Measurements from ENCODE around the gene TARS3. TPM values are rescaled to one million over a fixed set of nuclear protein-coding genes. Genes with fewer than 3 reads are reported as not detected.

The TARS3 gene
- total and polyA plus RNA-seq, 7 donors = 2.3 to 31.9 (median 20.2) TPM

- Histone ChIP-seq H3K9me3 (no peaks in the 10 kb centered on the region), H3K27me3 (no peaks in the 10 kb centered on the region), H3K36me3 (peaks cover 0 to 69% (median 14%) of the 10 kb centered on the region in 4 donors), H3K4me1 (no peaks in the 10 kb centered on the region), H3K4me3 (no peak overlapping the region), H3K27ac (no peak overlapping the region)
- WGBS, 2 donors = 84 to 86% methylated on average over 5 of the region's 5 CpGs
- intact Hi-C loops (cut with DNase I) = no loop called here
- no peak for DNase-seq
- TF ChIP-seq EP300 (IDR thresholded peaks at IDR 0.05) = no peak
- TF ChIP-seq CTCF (IDR thresholded peaks at IDR 0.05) = no peak
- no peak for TF ChIP-seq POLR2AphosphoS5 (IDR thresholded peaks at IDR 0.05)
- TF ChIP-seq POLR2A (IDR thresholded peaks at IDR 0.05) = no peak
Measured at GRCh38 chr15:101675015-101675414, 49.3 kb downstream of the TARS3 start.

GRCh38 chr15:101672298-101672697, 52.0 kb downstream of the TARS3 start:
- no peaks in the 10 kb centered on the region for H3K9me3 ChIP-seq
- H3K4me3 ChIP-seq = no peak overlapping the region
- H3K4me1 ChIP-seq = no peaks in the 10 kb centered on the region
- WGBS, 2 donors = 90 to 94% methylated on average over 9 of the region's 9 CpGs
- H3K36me3 ChIP-seq = peaks cover 0 to 78% (median 16%) of the 10 kb centered on the region in 4 donors
- DNase-seq = no peak
- intact Hi-C loops (cut with DNase I) = no loop called here
- no peak overlapping the region for H3K27ac ChIP-seq
- H3K27me3 ChIP-seq = no peaks in the 10 kb centered on the region
- TF ChIP-seq POLR2AphosphoS5 (IDR thresholded peaks at IDR 0.05) = no peak
- TF ChIP-seq CTCF (IDR thresholded peaks at IDR 0.05) = no peak
- no peak for TF ChIP-seq EP300 (IDR thresholded peaks at IDR 0.05)
- TF ChIP-seq POLR2A (IDR thresholded peaks at IDR 0.05) = no peak

DNA sequence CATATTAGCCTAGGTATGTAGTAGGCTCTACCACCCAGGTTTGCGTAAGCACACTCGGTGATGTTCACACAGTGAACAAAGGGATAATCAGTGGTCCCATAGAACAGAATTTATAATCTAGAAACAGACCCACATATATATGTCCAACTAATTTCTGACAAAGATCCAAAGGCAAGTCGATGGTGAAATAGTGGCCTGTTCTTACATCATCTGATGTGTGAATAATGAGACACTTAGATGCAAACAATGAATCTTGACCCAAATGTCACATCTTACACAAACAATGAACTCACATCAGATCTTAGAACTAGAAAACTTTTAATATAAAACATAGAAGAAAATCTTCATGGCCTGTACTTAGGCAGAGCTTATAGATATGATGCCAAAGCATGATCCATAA, 54.5 kb downstream of the TARS3 start:
- 92 to 95% methylated on average over 3 of the region's 3 CpGs for WGBS, 2 donors
- no peaks in the 10 kb centered on the region for H3K4me1 ChIP-seq
- no peak overlapping the region for H3K4me3 ChIP-seq
- DNase-seq = no peak
- H3K36me3 ChIP-seq = peaks cover 0 to 65% (median 11%) of the 10 kb centered on the region in 4 donors
- H3K9me3 ChIP-seq = no peaks in the 10 kb centered on the region
- no peaks in the 10 kb centered on the region for H3K27me3 ChIP-seq
- H3K27ac ChIP-seq = no peak overlapping the region
- TF ChIP-seq EP300 (IDR thresholded peaks at IDR 0.05) (no peak), POLR2A (IDR thresholded peaks at IDR 0.05) (no peak), POLR2AphosphoS5 (IDR thresholded peaks at IDR 0.05) (no peak), CTCF (IDR thresholded peaks at IDR 0.05) (no peak)
- intact Hi-C loops (cut with DNase I) = no loop called here

DNA sequence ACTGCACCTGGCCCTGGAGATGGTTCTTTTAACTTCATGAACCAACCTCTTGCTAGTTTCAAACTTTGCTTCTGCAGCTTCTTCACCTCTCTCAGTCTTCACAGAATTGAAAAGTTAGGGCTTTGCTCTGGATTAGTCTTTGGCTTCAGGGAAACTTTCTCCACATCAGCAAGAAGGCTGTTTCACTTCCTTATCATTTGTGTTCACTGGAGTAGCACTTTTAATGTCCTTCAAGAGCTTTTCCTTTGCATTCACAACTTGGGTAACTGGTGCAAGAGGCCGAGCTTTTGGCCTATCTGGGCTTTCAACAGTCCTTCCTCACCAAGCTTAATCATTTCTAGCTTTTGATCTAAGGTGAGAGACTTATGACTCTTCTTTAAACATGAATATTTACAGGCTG, 56.4 kb downstream of the TARS3 start:
- 91 to 92% methylated on average over 1 of the region's 1 CpG for WGBS, 2 donors
- no peaks in the 10 kb centered on the region for H3K4me1 ChIP-seq
- TF ChIP-seq POLR2A (IDR thresholded peaks at IDR 0.05) (no peak), POLR2AphosphoS5 (IDR thresholded peaks at IDR 0.05) (no peak), CTCF (IDR thresholded peaks at IDR 0.05) (no peak), EP300 (IDR thresholded peaks at IDR 0.05) (no peak)

DNA sequence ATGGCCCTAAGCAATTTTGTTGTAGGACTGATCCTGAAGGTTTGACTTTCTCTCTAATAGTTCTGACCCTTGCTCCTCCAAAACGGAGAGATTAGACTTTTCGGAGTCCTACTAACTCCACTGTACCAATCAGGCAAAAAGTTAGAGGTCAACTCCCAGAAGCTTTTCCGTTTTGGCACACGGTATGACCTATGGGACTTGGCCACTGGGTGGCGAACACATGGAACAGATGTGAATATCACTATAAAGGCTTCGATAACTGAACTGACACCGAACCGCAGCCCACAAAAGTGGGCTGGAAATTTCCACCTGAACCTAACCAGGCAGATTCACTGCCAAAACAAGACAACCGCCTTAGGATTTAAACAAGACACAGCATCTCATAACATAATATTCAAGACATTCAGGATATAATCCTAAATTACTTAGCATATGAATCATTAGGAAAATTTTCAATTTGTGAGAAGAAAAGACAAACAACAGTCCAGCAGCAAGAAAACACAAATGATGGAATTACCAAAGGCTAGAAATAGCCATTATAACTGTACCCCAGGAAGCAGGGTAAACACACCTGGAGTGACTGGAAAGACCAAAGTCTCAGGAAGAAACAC, 59.9 kb downstream of the TARS3 start:
- 88 to 90% methylated on average over 9 of the region's 9 CpGs for WGBS, 2 donors
- intact Hi-C loops (cut with DNase I) = no loop called here
- peaks cover 4 to 45% (median 12%) of the 10 kb centered on the region in 4 donors for H3K36me3 ChIP-seq
- no peak overlapping the region for H3K4me3 ChIP-seq
- H3K27ac ChIP-seq = no peak overlapping the region
- DNase-seq = no peak
- H3K9me3 ChIP-seq = no peaks in the 10 kb centered on the region
- H3K27me3 ChIP-seq = no peaks in the 10 kb centered on the region
- TF ChIP-seq CTCF (IDR thresholded peaks at IDR 0.05) = no peak
- TF ChIP-seq POLR2AphosphoS5 (IDR thresholded peaks at IDR 0.05) = no peak
- no peak for TF ChIP-seq EP300 (IDR thresholded peaks at IDR 0.05)
- TF ChIP-seq POLR2A (IDR thresholded peaks at IDR 0.05) = no peak
- no peaks in the 10 kb centered on the region for H3K4me1 ChIP-seq

More for the DNA sequence above, 56.4 kb downstream of the TARS3 start:
- Histone ChIP-seq H3K36me3 (peaks cover 0 to 50% (median 8%) of the 10 kb centered on the region in 4 donors), H3K27me3 (no peaks in the 10 kb centered on the region), H3K9me3 (no peaks in the 10 kb centered on the region), H3K4me3 (no peak overlapping the region), H3K27ac (no peak overlapping the region)
- no peak for DNase-seq
- intact Hi-C loops (cut with DNase I) = no loop called here

Measured in sigmoid colon (tissue), 7 donors.